Measurements from ENCODE around the gene AOPEP.

AOPEP gene

DNA sequence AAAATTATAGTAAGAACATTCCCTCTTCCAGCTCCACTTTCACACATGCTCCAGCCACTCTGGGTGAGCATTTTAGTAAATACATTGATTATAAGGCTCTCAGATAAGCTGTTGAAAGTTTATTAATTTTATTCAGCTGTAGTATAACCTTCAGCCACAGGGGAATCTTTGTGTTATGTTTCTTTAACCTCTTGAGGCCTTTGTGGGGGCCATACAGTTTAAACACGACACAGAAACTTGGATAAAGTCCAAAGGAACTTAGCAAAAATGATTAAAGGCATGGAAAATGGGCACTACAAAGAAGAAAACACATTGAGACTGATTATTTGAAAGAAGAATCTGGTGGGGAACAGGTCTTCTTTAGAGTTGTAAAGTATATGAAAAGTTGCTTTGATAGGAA is 70.2 kb downstream of the AOPEP start:
- DNase-seq = no peak

- no peak for DNase-seq
These were observed 71.7 kb downstream of the AOPEP start for GRCh38 chr9:94798201-94798600.

DNA sequence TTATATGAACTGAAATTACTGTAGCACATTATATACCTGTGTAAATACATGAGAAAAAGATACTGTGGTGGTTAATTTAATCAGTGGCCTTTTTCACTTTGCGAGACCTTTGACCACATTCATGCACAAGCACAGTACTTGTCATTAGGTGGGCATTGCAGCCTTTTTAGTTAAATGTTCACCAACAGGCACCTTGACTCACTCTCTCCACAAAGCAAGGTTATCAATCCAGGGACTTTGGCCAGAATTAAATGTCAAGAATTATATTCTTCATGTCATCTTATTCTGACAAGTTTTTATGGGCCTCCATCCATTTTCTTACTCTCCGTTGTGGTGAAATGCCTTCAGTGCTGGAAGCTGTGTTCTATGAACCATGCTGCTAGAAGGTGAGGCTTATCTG is 72.2 kb downstream of the AOPEP start:
- no peak for DNase-seq

DNA sequence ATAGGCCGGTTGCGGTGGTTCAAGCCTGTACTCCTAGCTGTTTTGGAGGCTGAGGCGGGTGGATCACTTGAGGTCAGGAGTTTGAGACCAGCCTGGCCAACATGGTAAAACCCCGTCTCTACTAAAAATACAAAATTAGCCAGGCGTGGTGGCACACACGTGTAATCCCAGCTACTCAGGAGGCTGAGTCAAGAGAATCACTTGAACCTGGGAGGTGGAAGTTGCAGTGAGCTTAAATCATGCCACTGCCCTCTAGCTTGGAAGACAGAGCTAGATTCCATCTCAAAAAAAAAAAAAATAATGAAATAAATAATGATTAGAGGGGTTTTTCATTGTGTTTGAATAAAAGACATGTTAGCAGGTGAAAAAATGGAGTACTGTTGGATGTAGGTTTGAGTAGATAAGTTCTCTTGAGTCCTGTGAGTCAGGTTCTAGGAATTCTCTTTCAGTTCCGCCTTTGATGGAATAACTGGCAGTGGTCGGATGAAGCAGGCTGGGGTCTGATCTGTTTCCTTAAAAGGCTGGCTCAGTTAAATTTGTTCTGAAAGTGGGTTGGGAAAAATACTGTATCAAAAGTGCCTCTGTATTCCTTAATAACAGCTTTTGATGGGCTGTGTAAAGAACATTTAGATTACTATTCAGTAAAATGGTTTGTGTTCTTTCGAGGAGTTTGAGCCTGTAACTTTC is 73.2 kb downstream of the AOPEP start:
- DNase-seq = peak; percentile 7

DNA sequence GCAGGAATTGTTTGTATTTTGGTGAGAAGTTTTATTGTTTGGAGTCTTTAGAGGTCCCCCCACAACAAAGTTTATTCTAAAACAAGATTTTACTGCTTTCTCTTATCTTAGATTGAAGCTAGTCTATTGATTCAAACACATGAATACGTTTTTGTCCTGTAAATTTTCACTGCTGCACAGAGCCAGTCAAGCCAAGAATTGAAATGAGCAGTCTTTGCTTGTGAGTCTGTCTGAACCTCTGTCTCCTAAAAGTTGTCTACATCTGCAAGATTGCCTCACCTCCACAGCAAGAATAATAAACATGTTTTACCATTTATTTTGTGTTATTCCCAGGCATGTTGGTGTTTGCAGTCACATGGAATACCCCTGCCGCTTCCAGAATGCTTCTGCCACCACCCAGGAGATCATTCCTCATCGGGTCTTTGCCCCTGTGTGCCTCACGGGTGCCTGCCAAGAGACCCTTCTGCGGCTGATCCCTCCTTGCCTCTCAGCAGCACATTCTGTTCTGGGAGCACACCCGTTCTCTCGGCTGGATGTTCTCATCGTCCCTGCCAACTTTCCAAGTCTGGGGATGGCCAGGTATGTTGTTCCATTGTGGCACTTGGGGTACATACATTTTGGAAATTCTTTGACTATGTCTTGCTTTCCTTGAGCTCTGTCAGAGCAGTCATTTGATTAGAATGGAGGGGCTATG is 74.1 kb downstream of the AOPEP start:
- no peak for DNase-seq

DNA sequence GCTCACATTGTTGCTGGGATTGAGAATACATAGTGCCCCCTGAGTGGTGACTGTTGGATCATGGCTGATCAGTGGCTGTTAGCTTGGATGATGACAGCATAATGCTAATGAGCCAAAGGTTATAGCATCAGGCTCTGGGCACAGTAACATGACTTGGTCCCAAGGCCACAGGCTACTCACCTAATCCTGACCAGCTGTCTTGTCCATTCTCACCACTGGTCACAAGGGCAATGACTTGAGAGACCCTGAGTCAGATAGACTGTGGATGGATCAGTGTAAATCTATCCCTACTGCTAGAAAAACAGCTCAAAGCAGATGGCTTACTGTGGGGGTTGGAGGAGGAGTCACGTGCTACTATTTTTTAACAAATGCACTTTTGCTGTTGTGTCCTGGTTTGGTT is 74.7 kb downstream of the AOPEP start:
- DNase-seq = no peak

DNA sequence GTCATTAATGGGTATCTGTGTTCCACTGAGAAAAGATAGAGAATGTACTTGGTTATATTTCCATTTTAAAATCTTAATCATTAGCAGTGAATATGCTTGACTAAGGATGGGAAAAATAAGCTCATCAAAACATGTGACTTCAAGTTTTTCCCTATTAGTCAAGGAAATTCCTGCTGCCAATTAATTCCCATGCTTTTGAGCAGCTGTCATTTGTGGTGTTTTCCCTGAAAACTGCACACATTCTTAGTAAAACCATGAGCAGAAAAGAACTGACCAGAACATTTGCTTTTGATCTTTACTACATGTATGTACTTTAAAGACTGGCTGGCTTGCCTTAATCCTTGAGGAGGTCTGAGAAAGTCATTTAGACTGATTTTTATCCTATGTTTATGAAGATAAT is 75.2 kb downstream of the AOPEP start:
- no peak for DNase-seq

DNA sequence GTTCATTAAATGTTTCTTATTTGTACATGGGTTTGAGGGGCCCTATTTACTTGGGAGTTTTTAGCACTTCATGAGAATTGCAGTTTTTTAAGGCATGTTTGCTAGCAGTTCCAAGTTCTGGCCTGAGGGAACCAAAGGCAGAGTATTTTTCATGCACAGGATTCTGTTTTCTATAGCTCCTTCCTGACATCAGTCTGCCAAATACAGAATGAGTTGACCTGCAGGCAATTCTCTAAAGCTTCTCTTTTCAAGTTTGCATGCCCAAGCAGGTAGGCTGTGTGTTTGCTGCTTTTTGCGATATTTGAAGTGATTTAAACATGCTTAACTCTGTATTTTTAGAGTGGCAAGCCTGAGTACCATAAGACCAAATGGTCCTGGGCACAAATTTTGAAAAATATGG is 75.8 kb downstream of the AOPEP start:
- DNase-seq = no peak

GRCh38 chr9:94802793-94803192 is 76.3 kb downstream of the AOPEP start:
- DNase-seq = no peak

DNA sequence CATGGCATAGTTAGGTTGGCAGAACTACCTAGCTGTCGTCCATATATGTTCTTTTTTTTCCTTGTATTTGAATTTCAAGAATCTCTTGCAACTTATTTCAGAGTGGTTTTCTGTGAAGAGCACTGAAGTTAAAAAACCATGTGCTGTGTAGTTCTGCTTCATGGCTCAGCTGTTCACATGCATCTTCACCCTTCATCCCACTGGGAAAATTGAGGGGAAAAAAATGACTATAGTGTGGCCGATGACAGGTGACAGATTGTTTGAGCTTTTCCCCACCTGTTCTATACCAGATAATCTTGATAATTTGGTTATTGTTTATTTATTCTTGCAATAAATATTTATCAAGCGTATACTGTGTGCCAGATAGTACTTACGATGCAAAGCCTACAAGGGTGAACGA is 77.8 kb downstream of the AOPEP start:
- DNase-seq = no peak

DNA sequence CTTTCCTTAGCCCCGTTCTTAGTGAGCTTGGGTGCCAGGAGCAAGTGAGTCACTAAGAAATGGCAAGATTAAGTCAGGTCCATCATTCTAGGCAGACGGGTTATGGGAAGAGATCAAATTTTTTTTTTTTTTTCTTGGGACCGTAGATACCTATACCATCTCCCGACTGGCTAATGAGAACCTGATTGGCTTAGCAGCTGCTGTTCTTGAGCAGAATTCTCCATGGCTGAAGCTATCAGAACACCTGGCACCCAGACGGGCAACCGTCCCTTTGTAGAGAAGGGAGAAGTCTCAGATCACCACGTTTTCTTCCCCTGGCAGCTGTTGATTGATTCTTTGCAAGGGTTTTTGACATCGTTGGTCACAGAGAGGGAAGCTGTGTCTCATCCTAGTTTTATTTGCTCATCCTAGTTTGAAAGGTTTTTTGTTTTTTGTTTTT is 78.6 kb downstream of the AOPEP start:
- no peak for DNase-seq

DNA sequence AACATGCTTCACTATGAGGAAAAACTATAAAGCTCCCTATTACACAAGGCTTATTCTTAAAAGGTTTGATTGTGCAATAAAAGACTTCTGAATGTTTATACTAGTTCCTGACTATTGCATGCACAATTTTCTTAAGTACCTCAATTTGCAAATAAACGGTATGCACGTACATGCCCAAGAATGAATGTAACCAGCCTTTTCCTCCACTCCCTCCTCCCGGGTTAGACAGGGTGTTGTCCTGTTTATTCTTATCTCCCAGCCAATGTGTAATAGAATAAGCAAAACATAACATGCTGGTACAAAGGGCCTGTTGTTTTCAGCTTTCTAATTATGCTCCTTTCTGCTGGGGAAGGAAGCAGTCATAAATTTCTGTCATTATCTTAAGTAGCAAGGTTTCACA is 79.1 kb downstream of the AOPEP start:
- DNase-seq = no peak

DNA sequence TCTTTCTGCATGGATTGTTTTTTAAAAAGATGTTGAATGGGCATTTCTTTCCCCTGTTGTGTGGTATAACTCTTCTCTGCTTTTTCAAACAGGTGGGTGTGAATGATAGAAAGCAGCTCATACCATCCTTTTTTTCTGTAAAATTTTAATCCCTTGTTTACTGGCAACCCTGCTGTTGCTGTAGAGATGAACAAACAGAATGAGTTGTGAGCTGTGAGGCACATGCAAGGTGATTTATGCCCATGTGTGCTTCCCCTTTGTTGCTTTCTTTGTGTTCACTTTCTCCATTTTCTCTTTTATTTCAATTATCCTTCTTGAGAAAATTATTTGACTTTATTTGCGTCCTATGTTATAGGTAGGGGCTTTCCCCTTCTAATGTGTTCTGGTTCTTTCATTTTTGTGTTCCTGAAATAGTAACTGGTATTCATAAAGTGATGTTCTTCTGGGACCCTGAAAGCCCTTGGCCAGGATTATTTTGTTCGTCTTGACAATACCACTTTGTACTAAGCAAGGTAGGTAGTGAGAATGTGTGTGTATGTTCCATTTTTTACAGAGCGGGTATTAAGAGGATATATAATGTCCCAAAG is 79.9 kb downstream of the AOPEP start:
- no peak for DNase-seq

GRCh38 chr9:94807556-94807955 is 81.1 kb downstream of the AOPEP start:
- no peak for DNase-seq

- no peak for DNase-seq
These were observed 82.6 kb downstream of the AOPEP start for GRCh38 chr9:94808926-94809700.

DNA sequence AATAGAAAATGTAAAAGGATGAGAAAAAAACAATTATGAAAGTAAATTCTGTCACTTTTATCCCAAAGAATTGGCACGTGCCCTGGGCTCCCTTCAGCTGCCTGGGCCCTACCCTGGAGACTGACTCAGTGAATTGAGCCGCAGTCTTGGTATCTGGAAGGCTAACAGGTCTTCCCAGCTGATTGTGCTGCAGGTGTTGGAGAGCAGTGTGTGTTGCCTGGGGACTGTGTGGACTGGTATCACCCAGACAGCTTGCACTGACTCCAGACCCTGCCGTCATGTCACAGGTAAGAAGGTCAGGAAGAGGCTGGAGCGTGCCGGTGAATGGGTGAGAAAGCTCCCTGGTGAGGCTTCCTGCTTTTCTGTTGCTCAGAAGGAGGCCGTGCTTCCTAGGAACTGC is 83.3 kb downstream of the AOPEP start:
- no peak for DNase-seq

DNA sequence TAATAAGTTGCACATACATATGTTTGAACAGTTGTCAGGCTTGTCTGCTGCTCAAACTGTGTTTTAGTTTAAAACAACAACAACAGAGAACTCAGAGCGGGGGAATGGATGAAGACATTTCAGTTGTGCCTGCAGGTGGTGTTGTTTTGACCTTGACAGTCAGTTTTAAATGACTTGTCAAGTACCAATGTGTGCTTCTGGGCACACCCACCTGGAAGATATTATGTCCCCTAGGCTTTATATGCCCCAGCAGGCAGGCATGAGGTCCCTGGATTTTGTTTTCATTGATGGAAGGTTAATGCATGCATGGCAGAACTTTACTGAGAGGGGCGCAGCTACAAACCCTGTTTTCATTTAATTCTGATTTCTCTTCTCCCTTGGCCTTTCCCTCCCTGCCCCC is 84.6 kb downstream of the AOPEP start:
- DNase-seq = no peak

DNA sequence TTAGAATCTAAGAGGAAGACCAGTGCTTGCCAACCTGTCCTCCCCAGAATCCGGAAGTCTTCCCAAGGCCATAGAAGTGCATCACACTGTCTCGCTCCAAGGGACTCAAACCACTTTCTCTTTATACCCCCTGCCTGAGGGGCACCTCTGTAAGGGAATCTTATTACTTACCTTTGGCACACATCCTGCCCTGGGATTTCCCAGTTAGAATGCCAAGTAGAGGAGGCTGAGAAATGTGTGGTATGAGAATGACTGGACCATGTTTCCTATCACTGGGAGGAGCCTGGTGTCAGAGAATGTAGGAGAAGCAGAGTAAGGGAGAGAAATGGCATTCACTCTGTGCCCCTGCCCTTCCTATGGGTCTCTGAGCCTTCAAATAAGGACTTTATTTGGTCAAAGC is 85.8 kb downstream of the AOPEP start:
- no peak for DNase-seq

GRCh38 chr9:94813379-94813778 is 86.9 kb downstream of the AOPEP start:
- no peak for DNase-seq

DNA sequence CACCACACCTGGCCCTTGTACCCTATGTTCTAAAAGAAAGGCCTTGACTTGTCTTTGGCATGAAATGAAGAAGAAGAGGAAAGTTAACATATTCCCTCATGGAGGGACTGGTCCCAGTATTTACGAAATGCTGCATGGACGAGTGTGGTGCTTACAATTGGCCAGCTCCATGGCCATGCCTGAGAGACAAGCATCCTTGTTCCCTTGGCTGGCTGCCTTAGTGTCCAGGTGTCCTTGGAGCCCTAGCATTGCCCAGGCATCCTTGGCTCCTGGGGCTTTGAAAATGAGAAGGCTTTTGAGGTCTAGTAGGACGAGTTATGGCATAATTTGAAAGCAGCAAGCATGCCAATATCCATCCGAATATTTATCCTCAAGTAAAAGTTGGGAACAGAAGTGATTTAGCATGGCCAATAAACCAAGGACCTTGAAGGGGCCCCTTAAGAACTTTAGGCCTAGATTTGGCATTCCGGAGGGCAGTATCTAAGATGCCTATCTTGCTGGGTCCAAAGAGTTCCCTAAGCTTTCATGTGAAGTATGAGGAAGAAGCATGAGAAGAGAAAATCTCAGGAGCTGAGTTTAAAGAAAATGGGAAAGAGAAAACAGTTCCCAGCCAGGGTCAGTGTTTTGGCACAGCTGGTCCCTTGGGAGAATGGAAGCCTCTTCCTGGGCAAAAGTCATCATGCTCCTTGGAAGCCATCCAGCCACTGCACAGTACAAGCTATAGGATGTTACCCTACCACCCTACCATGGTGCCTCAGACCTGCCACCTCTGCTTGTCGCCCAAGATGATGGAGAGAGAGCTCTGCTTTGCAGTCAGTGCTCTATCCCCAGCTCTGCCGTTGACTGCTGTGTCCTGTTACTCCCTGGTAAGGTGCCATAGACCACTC is 91.0 kb downstream of the AOPEP start:
- DNase-seq = no peak

DNA sequence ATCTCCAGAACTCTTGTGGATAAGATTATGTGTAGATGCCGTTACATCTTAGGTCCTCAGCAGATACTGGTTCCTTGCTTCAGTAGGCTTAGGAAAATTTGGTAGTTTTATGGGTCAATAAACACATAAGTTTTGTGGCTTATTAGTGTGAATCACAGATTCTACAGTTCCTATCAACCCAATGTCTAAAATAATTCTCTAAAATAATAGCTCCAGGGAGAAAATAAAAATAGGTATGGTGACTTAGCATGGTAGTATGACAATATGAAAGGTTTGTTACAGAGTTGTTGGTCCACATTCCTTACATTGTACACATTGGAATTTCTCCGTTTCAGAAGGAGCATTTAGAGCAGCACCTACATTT is 91.7 kb downstream of the AOPEP start:
- DNase-seq = no peak

- no peak for DNase-seq
These were observed 92.7 kb downstream of the AOPEP start for GRCh38 chr9:94819161-94819687.

Data from OCI-M1 (cell line).